HG02678 (cell line): ENCODE results near the gene KCTD20.
"Not testable (repeated sequence)": the region's sequence is repeated elsewhere in the genome, so short reads cannot be mapped to it uniquely, and the experiment has no call there.

Experiments used
- ATAC-seq: cut with Tn5 transposase; IDR thresholded peaks from one replicate; pipeline ENCODE4 v1.9.1; 2021; ENCODE audit warnings: mild to moderate bottlenecking, moderate library complexity; ENCODE audit not compliant: unreplicated experiment

The KCTD20 gene

DNA sequence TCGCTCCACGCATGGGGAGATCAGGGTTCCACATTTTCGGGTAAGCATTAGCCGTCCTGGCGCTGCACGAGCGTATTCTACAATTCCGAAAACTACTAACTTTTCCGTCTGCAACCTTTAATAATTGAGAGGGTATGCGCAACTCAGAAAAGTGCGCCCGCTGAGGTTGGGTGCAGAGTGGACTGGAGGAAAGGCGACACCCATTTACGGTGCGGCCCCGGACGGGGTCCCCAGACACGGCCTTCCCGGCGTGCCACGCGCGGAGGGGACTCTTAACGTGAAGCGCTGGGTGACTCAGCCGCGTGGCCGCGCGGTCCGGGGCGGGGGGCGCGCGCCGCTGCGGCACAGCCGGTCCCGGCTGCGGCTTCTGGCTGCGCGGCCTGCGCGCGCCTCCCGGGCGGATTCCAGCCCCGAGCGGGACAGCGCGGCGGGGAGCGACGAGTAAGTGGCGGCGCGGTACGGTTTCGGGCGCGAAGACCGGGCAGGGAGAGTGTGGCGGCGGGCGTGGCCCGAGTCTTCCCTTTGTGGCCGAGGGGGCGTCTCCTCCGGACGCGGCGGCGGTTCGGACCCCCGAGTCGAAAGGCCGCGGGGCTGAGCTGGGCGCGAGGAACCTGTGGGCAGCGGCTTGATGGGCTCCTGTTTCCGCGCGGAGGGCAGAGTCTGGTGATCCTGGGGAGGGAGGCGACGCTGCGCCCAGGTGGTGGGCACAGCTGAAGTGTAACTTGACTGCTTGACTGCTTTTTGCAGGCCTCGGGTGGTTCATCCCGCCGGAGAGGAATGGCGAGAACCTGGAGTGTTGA is at the start of gene KCTD20, which contains the start of gene PXT1:
Gene KCTD20, plus strand, starts transcription at position 330 of the 800 bp plus-strand sequence. CDS start 27,098 bp downstream, outside the sequence.
Gene PXT1, minus strand, starts transcription at position 184 of the 800 bp plus-strand sequence. CDS start 16,772 bp downstream, outside the sequence.
- peak; percentile 86 for ATAC-seq

GRCh38 chr6:36399970-36400369 is 42.8 kb upstream of the KCTD20 start:
- no peak for ATAC-seq

DNA sequence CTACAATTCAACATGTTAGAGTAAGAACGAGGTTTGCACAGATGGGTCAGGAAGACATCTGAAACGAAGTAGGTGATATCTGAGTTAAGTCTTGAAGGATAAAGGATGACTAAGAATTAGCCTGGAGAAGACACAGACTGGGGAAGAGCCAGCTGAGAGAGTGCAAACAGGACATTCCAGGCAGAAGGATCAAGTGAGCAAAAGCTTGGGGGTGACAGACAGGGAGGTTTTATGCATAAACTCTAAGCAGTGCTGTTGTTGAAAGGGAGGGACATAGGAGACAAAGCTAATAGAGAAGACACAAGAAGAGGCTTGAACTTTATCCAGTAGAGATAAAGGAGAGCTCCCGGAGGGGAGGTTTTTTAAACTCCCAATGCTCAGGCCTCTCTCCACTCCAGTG is 40.3 kb upstream of the KCTD20 start:
- ATAC-seq = no peak

DNA sequence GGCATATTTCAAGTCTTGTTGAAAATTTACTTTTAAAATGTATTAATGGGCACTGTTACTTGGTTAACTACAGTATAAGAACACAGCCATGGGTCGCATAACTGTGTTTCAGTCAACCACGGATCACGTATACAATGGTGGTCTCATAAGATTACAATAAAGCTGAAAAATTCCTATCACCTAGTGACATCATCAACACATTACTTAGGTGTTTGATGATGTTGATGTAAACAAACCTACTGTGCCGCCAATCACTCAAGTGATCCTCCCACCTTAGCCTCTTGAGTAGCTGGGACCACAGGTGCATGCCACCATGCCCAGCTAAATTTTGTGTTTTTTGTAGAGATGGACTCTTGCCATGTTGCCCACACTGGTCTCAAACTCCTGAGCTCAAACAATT is 38.6 kb upstream of the KCTD20 start:
- no peak for ATAC-seq

GRCh38 chr6:36409718-36410117 is 33.1 kb upstream of the KCTD20 start:
- ATAC-seq = not testable (repeated sequence)

GRCh38 chr6:36413489-36414480 is 29.0 kb upstream of the KCTD20 start:
- ATAC-seq = no peak

DNA sequence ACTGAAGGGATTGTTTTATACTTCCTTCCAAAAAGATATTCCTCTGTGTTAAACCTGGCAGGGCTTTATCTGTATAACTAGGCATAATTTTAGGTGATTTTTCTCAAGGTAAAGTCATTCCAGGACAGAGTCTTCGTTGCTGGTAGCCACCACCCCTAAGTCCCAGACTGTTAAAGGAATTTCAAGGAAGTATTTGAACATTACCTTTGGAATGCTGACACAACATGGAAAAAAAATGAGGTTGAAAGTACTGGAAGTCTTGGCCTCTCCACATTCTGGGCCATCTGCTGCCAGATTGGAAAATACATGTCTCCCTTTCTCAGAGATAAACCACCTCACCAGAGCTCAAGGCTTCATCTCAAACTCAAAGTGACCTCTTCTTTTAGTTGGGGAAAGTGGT is 28.3 kb upstream of the KCTD20 start:
- no peak for ATAC-seq

- ATAC-seq = no peak
Measured at GRCh38 chr6:36418558-36418957, 24.2 kb upstream of the KCTD20 start.

DNA sequence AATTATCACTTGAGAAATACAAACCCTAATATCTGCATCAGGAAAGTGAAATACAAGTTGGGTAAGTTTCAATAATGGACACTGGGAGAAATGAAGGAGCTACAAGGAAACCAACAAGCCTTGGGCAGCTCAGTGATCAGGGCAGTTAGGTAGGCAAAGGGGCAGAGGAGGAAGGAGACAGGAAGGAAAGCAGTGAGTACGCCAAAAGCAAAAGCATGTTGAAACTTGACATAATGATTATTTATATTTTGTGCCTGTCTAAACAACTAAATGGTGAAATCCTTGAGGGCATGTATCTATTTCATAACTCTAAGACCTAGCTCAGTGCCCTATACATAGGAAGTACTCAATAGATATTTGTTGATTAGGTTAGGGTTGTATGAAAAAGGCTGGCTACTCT is 23.5 kb upstream of the KCTD20 start:
- ATAC-seq = no peak

DNA sequence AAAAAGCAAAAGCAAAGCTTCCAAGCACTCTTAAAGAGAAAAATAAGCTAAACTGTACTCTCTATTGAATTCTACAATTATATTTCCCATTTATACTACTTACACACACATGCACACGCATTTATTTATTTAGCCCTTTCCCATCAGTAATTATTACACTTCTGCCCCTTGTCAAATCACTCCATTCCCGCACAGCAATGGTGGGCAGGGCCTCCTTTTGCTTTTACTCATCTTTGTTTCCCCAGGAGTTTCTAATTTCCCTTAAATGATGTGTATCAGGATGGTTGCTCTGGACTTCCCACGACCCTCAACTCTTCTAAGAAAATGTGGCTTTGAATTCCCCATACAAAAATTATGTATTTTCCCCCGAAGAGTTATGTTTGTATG is 20.1 kb upstream of the KCTD20 start:
- ATAC-seq = no peak

DNA sequence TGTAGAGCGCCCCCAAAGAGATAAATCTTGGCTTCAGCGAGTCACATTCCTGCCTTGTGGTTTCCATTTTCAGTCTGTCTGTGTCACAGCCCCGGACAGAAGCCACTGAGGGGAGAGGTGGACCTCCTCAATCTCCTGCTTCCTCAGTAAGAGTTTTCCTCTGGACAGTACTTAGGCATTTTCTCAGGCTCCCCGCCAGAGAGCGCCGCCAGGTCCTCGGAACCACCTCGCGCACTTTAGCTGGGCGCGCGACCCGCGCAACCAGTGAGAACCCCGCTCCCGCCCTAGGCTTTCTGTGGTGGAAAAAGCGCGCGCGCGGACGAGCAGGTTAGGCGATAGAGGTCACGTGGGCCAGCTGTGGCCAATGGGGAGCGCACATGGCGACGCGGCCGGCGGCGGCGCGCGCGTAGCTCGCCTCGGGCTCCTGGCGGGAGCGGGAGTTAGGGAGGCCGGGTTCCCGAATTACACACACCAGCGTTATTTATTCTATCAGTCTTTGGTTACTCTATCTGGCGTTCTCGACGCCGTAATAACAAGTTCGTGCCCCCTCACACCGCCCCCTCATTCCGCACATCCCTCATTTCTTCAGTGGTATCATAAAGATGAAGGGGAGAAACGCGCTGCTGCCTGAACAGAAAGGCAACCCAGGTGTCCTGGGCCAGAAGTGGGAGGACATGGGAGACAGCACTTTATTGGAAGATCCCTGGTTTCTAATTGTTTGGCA is 19.5 kb upstream of the KCTD20 start:
- ATAC-seq = peak; percentile 97

- no peak for ATAC-seq
Measured at GRCh38 chr6:36426622-36427021, 16.2 kb upstream of the KCTD20 start.

- ATAC-seq = no peak
Measured at GRCh38 chr6:36428911-36429310, 13.9 kb upstream of the KCTD20 start.

- ATAC-seq = no peak
Measured at GRCh38 chr6:36430351-36430750, 12.4 kb upstream of the KCTD20 start.

GRCh38 chr6:36431197-36431596 is 11.6 kb upstream of the KCTD20 start:
- no peak for ATAC-seq

DNA sequence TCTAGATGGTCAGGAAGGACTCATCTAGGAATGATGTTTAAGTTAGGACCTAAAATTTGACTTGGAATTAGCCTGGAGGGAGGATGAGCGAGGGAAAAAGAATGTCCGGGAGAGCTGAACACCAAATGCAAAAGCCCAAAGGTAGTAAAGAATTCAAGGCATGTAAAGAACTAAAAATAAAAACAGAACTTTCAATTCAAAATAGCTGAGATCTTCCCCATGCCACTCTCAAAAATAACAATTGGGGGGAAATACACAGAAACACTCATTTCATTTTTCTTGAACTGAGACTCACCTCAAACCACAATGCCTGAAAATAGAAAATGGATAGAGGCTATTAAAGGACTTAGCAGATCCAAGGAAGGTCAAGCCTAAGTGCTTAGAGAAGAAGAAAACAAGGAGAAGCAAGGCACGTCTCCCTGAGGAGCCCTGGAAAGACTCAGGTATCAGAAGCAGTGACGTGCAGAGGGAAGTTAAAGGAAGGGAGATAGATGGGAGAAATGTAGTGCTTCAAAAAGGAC is 10.6 kb upstream of the KCTD20 start:
- no peak for ATAC-seq

- ATAC-seq = no peak
Measured at GRCh38 chr6:36436466-36436865, 6.3 kb upstream of the KCTD20 start.

DNA sequence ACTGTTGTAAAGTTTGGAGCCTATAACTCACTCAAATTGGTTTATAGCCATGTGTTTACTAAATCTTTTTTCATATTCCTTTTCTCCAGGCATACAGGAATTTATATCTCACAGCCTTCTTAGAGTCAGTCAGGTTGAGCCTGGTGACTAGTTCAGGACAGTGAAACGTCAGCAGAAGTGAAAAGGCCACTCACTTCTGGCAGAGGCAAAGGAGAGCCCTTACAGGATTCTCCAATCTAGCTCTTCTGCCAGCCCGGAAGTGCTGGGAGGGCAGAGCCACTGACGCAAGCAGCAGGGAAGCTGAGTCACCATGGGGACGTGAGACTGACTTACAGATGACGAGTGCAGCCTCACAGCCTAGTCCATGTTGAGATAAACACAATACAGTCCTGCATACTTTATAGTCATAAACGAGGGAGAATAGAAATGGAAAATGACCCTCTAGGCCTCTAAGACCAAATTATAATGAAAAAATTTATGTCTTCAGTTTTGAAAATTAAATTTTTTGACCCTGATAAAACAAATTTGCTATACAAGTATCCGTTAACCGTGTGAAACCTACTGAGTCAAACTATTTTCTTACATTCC is 1.4 kb upstream of the KCTD20 start:
- peak; percentile 58 for ATAC-seq

DNA sequence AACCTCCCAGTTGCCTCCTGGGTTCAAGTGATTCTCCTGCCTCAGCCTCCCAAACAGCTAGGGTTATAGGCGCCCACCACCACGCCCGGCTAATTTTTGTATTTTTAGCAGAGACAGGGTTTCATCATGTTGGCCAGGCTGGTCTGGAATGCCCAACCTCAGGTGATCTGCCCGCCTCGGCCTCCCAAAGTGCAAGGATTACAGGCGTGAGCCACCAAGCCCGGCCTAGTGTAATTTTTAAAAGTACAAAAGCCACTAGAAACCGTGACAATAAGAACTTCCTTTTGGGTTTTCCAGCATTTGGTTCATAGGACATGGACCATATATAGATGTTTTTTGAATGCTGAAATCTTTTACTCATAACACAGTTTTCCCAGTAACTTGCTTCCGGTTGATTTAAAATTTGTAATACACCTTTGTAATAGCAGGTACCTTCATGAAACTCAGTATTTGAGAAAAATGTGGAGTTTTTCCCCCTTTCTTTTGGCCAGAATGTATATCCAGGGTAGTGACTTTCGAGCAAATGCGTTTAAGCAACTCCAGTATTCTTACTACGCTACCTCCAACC is 613 bp upstream of the KCTD20 start:
- no peak for ATAC-seq
